ENCODE results near the gene PHF12.

DNA sequence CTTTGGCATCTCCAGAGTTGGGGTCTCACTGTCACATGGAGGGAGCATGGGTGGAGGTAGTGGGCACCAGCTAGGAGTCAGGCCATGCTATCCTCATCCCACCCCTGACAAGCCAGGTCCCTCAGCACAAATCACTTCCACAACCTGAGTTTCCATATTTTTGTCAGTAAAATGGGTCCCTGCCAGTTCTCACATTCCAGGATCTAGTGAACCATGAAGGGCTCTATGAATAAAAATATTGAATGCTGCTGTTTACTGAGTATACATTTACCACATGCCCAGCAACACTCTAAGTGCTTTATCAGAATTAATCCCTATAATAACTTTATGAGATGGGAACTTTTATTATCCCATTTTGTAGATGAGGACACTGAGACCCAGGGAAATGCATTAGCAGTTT lies 37.7 kb upstream of the PHF12 start:
- TF ChIP-seq, protein P1, sequence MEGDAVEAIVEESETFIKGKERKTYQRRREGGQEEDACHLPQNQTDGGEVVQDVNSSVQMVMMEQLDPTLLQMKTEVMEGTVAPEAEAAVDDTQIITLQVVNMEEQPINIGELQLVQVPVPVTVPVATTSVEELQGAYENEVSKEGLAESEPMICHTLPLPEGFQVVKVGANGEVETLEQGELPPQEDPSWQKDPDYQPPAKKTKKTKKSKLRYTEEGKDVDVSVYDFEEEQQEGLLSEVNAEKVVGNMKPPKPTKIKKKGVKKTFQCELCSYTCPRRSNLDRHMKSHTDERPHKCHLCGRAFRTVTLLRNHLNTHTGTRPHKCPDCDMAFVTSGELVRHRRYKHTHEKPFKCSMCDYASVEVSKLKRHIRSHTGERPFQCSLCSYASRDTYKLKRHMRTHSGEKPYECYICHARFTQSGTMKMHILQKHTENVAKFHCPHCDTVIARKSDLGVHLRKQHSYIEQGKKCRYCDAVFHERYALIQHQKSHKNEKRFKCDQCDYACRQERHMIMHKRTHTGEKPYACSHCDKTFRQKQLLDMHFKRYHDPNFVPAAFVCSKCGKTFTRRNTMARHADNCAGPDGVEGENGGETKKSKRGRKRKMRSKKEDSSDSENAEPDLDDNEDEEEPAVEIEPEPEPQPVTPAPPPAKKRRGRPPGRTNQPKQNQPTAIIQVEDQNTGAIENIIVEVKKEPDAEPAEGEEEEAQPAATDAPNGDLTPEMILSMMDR (IDR thresholded peaks at IDR 0.05) = no peak
- TF ChIP-seq, protein P2, sequence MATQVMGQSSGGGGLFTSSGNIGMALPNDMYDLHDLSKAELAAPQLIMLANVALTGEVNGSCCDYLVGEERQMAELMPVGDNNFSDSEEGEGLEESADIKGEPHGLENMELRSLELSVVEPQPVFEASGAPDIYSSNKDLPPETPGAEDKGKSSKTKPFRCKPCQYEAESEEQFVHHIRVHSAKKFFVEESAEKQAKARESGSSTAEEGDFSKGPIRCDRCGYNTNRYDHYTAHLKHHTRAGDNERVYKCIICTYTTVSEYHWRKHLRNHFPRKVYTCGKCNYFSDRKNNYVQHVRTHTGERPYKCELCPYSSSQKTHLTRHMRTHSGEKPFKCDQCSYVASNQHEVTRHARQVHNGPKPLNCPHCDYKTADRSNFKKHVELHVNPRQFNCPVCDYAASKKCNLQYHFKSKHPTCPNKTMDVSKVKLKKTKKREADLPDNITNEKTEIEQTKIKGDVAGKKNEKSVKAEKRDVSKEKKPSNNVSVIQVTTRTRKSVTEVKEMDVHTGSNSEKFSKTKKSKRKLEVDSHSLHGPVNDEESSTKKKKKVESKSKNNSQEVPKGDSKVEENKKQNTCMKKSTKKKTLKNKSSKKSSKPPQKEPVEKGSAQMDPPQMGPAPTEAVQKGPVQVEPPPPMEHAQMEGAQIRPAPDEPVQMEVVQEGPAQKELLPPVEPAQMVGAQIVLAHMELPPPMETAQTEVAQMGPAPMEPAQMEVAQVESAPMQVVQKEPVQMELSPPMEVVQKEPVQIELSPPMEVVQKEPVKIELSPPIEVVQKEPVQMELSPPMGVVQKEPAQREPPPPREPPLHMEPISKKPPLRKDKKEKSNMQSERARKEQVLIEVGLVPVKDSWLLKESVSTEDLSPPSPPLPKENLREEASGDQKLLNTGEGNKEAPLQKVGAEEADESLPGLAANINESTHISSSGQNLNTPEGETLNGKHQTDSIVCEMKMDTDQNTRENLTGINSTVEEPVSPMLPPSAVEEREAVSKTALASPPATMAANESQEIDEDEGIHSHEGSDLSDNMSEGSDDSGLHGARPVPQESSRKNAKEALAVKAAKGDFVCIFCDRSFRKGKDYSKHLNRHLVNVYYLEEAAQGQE (IDR thresholded peaks at IDR 0.05) = no peak
- TF ChIP-seq RAD21 (conservative IDR thresholded peaks at IDR 0.05 in 1 of 2, IDR thresholded peaks at IDR 0.05 in 1 of 2) (no peak), NPAS2 (CRISPR knock-in tag; IDR thresholded peaks at IDR 0.05; ENCODE audit: borderline replicate concordance) (no peak), CEBPB (IDR thresholded peaks at IDR 0.05) (no peak), JUN (IDR thresholded peaks at IDR 0.05) (no peak), TFCP2L1 (CRISPR knock-in tag; IDR thresholded peaks at IDR 0.05) (no peak), ZC3H11A (IDR thresholded peaks at IDR 0.05) (no peak)

Measured in A549 (cell line).